K562 (cell line): ENCODE results near the gene FUZ. TPM values are rescaled to one million over a fixed set of nuclear protein-coding genes. Genes with fewer than 3 reads are reported as not detected.

Source experiments
- BCLAF1 ChIP-seq, 2 experiments: fragments of 450-650 bp in 1 of 2; IDR thresholded peaks; 2 replicates each; pipeline ENCODE4 v1.6.1; 2011 to 2017; ENCODE audit warnings: low read depth in 2 of 2, antibody characterized with exemption in 1 of 2, borderline replicate concordance in 1 of 2, low read length in 1 of 2, mild to moderate bottlenecking in 1 of 2, mixed read lengths in 1 of 2; ENCODE audit not compliant: control insufficient read depth in 1 of 2
- CUX1 ChIP-seq: fragments of 200-800 bp; sonication (Bioruptor generic); IDR thresholded peaks from 2 replicates; pipeline ENCODE4 v1.6.1; 2016; ENCODE audit warnings: missing genetic modification characterization, missing compliant biosample characterization
- MBD1 ChIP-seq: fragments of 250-450 bp; sonication (Bioruptor Pico); IDR thresholded peaks from 2 replicates; pipeline ENCODE4 v1.8.0; 2022; ENCODE audit warnings: inconsistent platforms
- USF1 ChIP-seq: sonication (generic); formaldehyde crosslinking; IDR thresholded peaks from 2 replicates; pipeline ENCODE4 v1.9.0; 2022; ENCODE audit warnings: mild to moderate bottlenecking, missing genetic modification reagents
- ZC3H4 ChIP-seq: sonication (generic); formaldehyde crosslinking; IDR thresholded peaks from 2 replicates; pipeline ENCODE4 v1.9.0; 2021; ENCODE audit warnings: missing genetic modification reagents, borderline replicate concordance
- ZNF592 ChIP-seq: fragments of 450-650 bp; IDR thresholded peaks from 2 replicates; pipeline ENCODE4 v1.6.1; 2017; ENCODE audit warnings: antibody characterized with exemption, mild to moderate bottlenecking
- polyA plus RNA-seq, 8 experiments: library from polyadenylated mRNA; depleted of rRNA in 4 of 8; stranded (reverse) in 5 of 8; unstranded in 3 of 8; fragments of >200 nt; fragmentation: Nextera tagmentation in 2 of 8; fragmentation: Illumina TruSeq in 1 of 8; extraction: Ambion mirVana in 2 of 8; extraction: Trizol in 1 of 8; gene quantifications; 2 replicates each; pipeline versions ENCODE4 v1.2.1 to v1.2.3, GENCODE V29; 2011 to 2014; ENCODE audit warnings: inconsistent platforms in 1 of 8, missing spikeins in 1 of 8
- total RNA-seq, 7 experiments: library from RNA; depleted of rRNA in 6 of 7; stranded (reverse); fragments of >200 nt in 6 of 7; fragmentation: Illumina TruSeq in 2 of 7; extraction: Trizol in 2 of 7; gene quantifications; 2 replicates each; pipeline versions ENCODE4 v1.2.1 to v1.2.3, GENCODE V29; 2011 to 2021; ENCODE audit warnings: low replicate concordance in 1 of 7

FUZ gene
- total and polyA plus RNA-seq, 9 of the 15 experiments (the other 6 are each of a cell fraction or from before 2014, with no cell fraction given) = 0.17 to 7.6 (median 3.6) TPM; not detected in 1

GRCh38 chr19:49850487-49851342, 37.6 kb upstream of the FUZ start, which contains the start of gene PTOV1 (continued):
- TF ChIP-seq USF1 (CRISPR knock-in tag) (no peak), ZC3H4 (no peak), BCLAF1 (IDR thresholded peaks at IDR 0.05; ENCODE audit: borderline replicate concordance in 1 of 2, control insufficient read depth in 1 of 2, low read depth in 2 of 2, low read length in 1 of 2) (peak in 1 of 2 experiments; percentile 80; a peak in 1 of 4 replicates), CUX1 (no peak), ZNF592 (0 out of 2 replicates have a peak, but pooled peaks have one; percentile 40), MBD1 (CRISPR knock-in tag) (no peak)
